Hematopoietic multipotent progenitor cell (in vitro differentiated cells): ENCODE results near the gene VPS26C. TPM values are rescaled to one million over a fixed set of nuclear protein-coding genes. Genes with fewer than 3 reads are reported as not detected.

ENCODE experiments used
- small RNA-seq: library from RNA; depleted of rRNA; stranded (forward); fragments of <200 nt; gene quantifications from one replicate; pipeline ENCODE3, GENCODE V24; 2012
- total RNA-seq: library from RNA; depleted of rRNA; stranded (reverse); fragments of >200 nt; gene quantifications from one replicate; pipeline ENCODE4 v1.2.3, GENCODE V29; 2012

Gene VPS26C
- total RNA-seq, 1 donor = 51.7 TPM

Small RNAs within 50 kb of the gene (small RNA-seq; reads per million reads assigned to genes)
- gene RN7SL678P = not detected

Other genes with a start within 250 kb of the VPS26C start
- 5.7 TPM for gene PIGP, start 194.3 kb downstream of the VPS26C start, total RNA-seq
- gene TTC3, start 194.1 kb downstream of the VPS26C start, total RNA-seq = 80.2 TPM
- 116 TPM for gene DYRK1A, start 99.4 kb upstream of the VPS26C start, total RNA-seq